Measurements from ENCODE around the gene IL17RE. TPM values are rescaled to one million over a fixed set of nuclear protein-coding genes. Genes with fewer than 3 reads are reported as not detected.

Gene IL17RE
- total and polyA plus RNA-seq, 9 of the 15 experiments (the other 6 are each of a cell fraction or from before 2014, with no cell fraction given): 0.32 to 1.9 (median 0.51) TPM; not detected in 4

- TF ChIP-seq ARID3A (IDR thresholded peaks at IDR 0.05; ENCODE audit: borderline replicate concordance, low read depth, low read length): no peak; the same call in 1 of the 2 replicates
- no peak for TF ChIP-seq SMAD2 (IDR thresholded peaks at IDR 0.05; ENCODE audit: low read depth, low read length)
- no peak for TF ChIP-seq POLR3G (IDR thresholded peaks at IDR 0.05; ENCODE audit: extremely low read depth, insufficient read length, insufficient replicate concordance)
- no peak for TF ChIP-seq ZNF780A (CRISPR knock-in tag; IDR thresholded peaks at IDR 0.05)
- TF ChIP-seq WHSC1 (IDR thresholded peaks at IDR 0.05; ENCODE audit: low read length): no peak
- no peak for TF ChIP-seq NR3C1 (CRISPR knock-in tag; IDR thresholded peaks at IDR 0.05)
- no peak for TF ChIP-seq E2F3 (CRISPR knock-in tag; IDR thresholded peaks at IDR 0.05)
- peak; percentile 57; the same call in 1 of the 2 replicates for TF ChIP-seq LARP7 (IDR thresholded peaks at IDR 0.05)
- no peak for TF ChIP-seq MIER1 (IDR thresholded peaks at IDR 0.05; ENCODE audit: low read depth)
- TF ChIP-seq TRIM28 (IDR thresholded peaks at IDR 0.05): peak; percentile 50; the same call in 1 of the 2 replicates
- TF ChIP-seq, protein P1, sequence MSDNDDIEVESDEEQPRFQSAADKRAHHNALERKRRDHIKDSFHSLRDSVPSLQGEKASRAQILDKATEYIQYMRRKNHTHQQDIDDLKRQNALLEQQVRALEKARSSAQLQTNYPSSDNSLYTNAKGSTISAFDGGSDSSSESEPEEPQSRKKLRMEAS (CRISPR knock-in tag; IDR thresholded peaks at IDR 0.05): peak; percentile 73
- TF ChIP-seq ZNF197 (CRISPR knock-in tag; IDR thresholded peaks at IDR 0.05; ENCODE audit: low read depth): no peak
- no peak for TF ChIP-seq RBM22 (IDR thresholded peaks at IDR 0.05; ENCODE audit: low read depth, low read length, poor library complexity, severe bottlenecking)
- TF ChIP-seq KDM2B (CRISPR knock-in tag; IDR thresholded peaks at IDR 0.05): no peak
- peak; percentile 87 for TF ChIP-seq KAT2B (IDR thresholded peaks at IDR 0.05; ENCODE audit: low read depth, low read length)
- no peak for TF ChIP-seq SRSF1 (IDR thresholded peaks at IDR 0.05; ENCODE audit: low read depth, low read length)
- TF ChIP-seq NFE2 (IDR thresholded peaks at IDR 0.05; ENCODE audit: low read depth): peak; percentile 31; the same call in 1 of the 2 replicates
- TF ChIP-seq ZNF830 (CRISPR knock-in tag; IDR thresholded peaks at IDR 0.05): no peak
- TF ChIP-seq POLR2B (IDR thresholded peaks at IDR 0.05; ENCODE audit: low read depth, partially characterized antibody): peak; percentile 67
- TF ChIP-seq TAF1 (IDR thresholded peaks at IDR 0.05; ENCODE audit: control insufficient read depth, extremely low read depth, insufficient read depth, low read length, severe bottlenecking): peak; percentile 57
- TF ChIP-seq POU5F1 (IDR thresholded peaks at IDR 0.05; ENCODE audit: borderline replicate concordance, low read depth, low read length, partially characterized antibody): no peak
- TF ChIP-seq MBD2 (IDR thresholded peaks at IDR 0.05; ENCODE audit: borderline replicate concordance, low read depth): peak; percentile 41; the same call in 1 of the 2 replicates
- TF ChIP-seq ARID1B (IDR thresholded peaks at IDR 0.05): peak; percentile 46
- TF ChIP-seq, protein P2, sequence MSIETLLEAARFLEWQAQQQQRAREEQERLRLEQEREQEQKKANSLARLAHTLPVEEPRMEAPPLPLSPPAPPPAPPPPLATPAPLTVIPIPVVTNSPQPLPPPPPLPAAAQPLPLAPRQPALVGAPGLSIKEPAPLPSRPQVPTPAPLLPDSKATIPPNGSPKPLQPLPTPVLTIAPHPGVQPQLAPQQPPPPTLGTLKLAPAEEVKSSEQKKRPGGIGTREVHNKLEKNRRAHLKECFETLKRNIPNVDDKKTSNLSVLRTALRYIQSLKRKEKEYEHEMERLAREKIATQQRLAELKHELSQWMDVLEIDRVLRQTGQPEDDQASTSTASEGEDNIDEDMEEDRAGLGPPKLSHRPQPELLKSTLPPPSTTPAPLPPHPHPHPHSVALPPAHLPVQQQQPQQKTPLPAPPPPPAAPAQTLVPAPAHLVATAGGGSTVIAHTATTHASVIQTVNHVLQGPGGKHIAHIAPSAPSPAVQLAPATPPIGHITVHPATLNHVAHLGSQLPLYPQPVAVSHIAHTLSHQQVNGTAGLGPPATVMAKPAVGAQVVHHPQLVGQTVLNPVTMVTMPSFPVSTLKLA (conservative IDR thresholded peaks at IDR 0.05): no peak; a peak in 1 of 4 replicates
- no peak for TF ChIP-seq PHB (CRISPR knock-in tag; IDR thresholded peaks at IDR 0.05)
- TF ChIP-seq ZNF766 (CRISPR knock-in tag; conservative IDR thresholded peaks at IDR 0.05): no peak; the same call in 1 of the 2 replicates
- TF ChIP-seq, protein P3, sequence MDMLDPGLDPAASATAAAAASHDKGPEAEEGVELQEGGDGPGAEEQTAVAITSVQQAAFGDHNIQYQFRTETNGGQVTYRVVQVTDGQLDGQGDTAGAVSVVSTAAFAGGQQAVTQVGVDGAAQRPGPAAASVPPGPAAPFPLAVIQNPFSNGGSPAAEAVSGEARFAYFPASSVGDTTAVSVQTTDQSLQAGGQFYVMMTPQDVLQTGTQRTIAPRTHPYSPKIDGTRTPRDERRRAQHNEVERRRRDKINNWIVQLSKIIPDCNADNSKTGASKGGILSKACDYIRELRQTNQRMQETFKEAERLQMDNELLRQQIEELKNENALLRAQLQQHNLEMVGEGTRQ (CRISPR knock-in tag; IDR thresholded peaks at IDR 0.05): no peak
These were observed 40.1 kb upstream of the IL17RE start (continued) for GRCh38 chr3:9862391-9863057.

Measured in K562 (cell line).